Stromal cell of bone marrow (primary cell): Measurements from ENCODE around the gene ZSWIM1.

ENCODE experiments used
- DNase-seq: peaks from one replicate; pipeline ENCODE4 v3.0.0-alpha.2; 2012; ENCODE audit warnings: low read depth

ZSWIM1 gene

GRCh38 chr20:45880988-45881788 lies at the start of gene ZSWIM1:
Gene ZSWIM1 (plus strand): TSS chr20:45881227. CDS start chr20:45882593, 1,366 bp downstream.
- DNase-seq = peak; percentile 99

GRCh38 chr20:45832619-45833018 lies 48.4 kb upstream of the ZSWIM1 start:
- no peak for DNase-seq

GRCh38 chr20:45833030-45833882 lies 47.8 kb upstream of the ZSWIM1 start, which contains the start of gene SNX21:
Gene SNX21 (plus strand): TSS chr20:45833799. CDS start chr20:45833920, 121 bp downstream.
- DNase-seq = peak; percentile 92

GRCh38 chr20:45833883-45834796 lies 46.9 kb upstream of the ZSWIM1 start:
- peak; percentile 40 for DNase-seq

GRCh38 chr20:45834797-45835161 lies 46.2 kb upstream of the ZSWIM1 start:
- no peak for DNase-seq

- DNase-seq = no peak
These were observed 45.7 kb upstream of the ZSWIM1 start for GRCh38 chr20:45835329-45835765.

- peak; percentile 86 for DNase-seq
These were observed 45.2 kb upstream of the ZSWIM1 start for GRCh38 chr20:45835825-45836224.

- no peak for DNase-seq
These were observed 44.2 kb upstream of the ZSWIM1 start for GRCh38 chr20:45836841-45837240.

- DNase-seq = no peak
These were observed 40.3 kb upstream of the ZSWIM1 start for GRCh38 chr20:45840700-45841198.

- DNase-seq = no peak
These were observed 39.5 kb upstream of the ZSWIM1 start for GRCh38 chr20:45841407-45842129.

GRCh38 chr20:45842169-45842812 lies 38.7 kb upstream of the ZSWIM1 start:
- DNase-seq = peak; percentile 64

GRCh38 chr20:45843506-45843905 lies 37.5 kb upstream of the ZSWIM1 start:
- DNase-seq = no peak

GRCh38 chr20:45845452-45845851 lies 35.6 kb upstream of the ZSWIM1 start:
- no peak for DNase-seq

- DNase-seq = no peak
These were observed 32.6 kb upstream of the ZSWIM1 start for GRCh38 chr20:45848421-45848820.

- no peak for DNase-seq
These were observed 32.0 kb upstream of the ZSWIM1 start for GRCh38 chr20:45848969-45849582.

GRCh38 chr20:45850238-45850637 lies 30.8 kb upstream of the ZSWIM1 start:
- DNase-seq = no peak

- DNase-seq = no peak
These were observed 30.1 kb upstream of the ZSWIM1 start for GRCh38 chr20:45850926-45851325.

- no peak for DNase-seq
These were observed 29.5 kb upstream of the ZSWIM1 start for GRCh38 chr20:45851501-45851900.

GRCh38 chr20:45852326-45852725 lies 28.7 kb upstream of the ZSWIM1 start:
- no peak for DNase-seq

GRCh38 chr20:45853484-45853883 lies 27.5 kb upstream of the ZSWIM1 start:
- DNase-seq = no peak
